Activated naive CD4-positive, alpha-beta T cell treated with anti-CD3 and anti-CD28 coated beads, Interleukin-2, amount 50 U/mL, for 16 hours (primary cell): Measurements from ENCODE around the gene CMIP.

Experiments
- DNase-seq: peaks from one replicate; pipeline ENCODE4 v3.0.0-alpha.2; 2020

The CMIP gene

DNA sequence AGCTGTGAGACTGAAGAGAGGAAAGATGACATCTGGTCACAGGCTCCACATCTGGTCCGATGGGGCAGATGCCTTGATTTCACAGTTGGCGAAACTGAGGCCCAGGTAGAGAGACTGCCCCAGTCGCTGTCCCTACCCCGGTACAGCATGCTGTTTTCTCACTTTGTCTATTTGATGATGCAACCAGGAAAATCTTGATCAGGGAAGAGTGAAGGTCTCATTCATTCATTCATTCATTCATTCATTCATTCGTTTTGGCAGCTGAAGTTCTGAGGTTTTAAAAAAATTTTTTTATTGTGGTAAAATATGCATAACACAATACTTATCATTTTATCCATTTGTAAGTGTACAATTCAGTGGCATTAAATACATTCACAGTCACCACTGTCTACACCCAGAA, 19.7 kb downstream of the CMIP start:
- no peak for DNase-seq

DNA sequence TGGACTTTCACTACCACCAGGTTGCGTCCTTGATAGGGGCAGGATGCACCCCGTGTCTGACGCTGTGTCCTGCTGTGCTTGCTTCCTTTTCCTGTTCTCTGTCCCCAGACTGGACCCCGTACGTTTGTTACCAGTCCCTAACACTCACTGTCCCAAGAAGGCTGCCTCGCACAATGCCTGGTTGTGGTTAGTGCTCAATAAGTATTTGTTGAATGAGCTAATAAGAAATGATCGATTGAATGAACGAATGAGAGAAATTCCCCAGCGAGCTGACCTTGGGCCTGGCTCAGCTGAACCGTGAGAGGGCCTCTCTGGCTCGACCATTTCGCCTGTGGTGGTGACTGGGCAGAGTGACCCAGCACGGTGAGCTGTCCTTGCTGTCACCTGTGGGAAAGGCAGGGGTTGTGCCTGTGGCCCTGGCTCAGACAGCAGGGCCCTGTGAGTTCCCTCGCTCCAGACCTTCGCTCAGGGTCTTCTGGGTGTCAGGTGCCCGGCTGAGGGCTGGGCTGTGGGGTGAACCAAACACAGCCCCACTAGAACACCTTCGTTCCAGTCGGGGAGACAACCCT, 20.9 kb downstream of the CMIP start:
- DNase-seq: no peak

- no peak for DNase-seq
Observed at GRCh38 chr16:81466356-81466980, 21.9 kb downstream of the CMIP start.

- no peak for DNase-seq
Observed at GRCh38 chr16:81467072-81467471, 22.5 kb downstream of the CMIP start.

GRCh38 chr16:81467815-81468214, 23.2 kb downstream of the CMIP start:
- DNase-seq: no peak

DNA sequence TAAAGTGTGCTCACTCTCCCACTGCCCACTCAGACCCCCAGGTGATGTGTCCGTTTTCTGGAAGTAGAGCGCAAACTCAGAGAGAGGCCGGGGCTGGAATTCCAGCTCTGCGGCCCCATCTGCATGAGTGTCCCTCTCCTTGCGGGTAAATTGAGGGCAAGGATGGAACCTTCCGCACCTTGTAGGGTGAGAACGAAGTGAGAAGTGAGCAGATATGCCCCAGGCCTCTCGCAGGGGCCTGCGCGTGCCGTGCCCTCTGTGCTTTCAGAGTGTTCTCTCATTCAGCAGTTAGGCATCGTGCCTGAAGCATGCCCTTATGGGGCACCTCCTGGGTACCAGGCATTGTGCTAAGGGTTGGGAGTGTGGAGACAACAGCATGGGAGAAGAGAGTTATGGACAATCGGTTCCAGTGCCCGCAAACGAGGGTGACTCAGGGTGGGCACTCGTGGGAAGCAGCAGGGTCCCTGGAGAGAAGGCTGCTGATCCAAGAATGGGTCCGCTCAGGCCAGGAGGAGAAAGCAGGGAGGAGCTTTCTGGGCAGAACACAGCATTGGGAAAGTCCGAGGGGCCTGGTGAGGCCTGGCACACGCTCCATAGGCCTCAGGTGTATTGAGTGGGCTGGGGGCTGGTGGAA, 23.8 kb downstream of the CMIP start:
- DNase-seq: no peak

- no peak for DNase-seq
Observed at GRCh38 chr16:81469183-81469677, 24.6 kb downstream of the CMIP start.

- DNase-seq: no peak
Observed at GRCh38 chr16:81469710-81470535, 25.3 kb downstream of the CMIP start.

GRCh38 chr16:81470796-81471636, 26.4 kb downstream of the CMIP start:
- DNase-seq: no peak

- DNase-seq: no peak
Observed at GRCh38 chr16:81471882-81472281, 27.3 kb downstream of the CMIP start.

GRCh38 chr16:81472391-81472790, 27.8 kb downstream of the CMIP start:
- no peak for DNase-seq

DNA sequence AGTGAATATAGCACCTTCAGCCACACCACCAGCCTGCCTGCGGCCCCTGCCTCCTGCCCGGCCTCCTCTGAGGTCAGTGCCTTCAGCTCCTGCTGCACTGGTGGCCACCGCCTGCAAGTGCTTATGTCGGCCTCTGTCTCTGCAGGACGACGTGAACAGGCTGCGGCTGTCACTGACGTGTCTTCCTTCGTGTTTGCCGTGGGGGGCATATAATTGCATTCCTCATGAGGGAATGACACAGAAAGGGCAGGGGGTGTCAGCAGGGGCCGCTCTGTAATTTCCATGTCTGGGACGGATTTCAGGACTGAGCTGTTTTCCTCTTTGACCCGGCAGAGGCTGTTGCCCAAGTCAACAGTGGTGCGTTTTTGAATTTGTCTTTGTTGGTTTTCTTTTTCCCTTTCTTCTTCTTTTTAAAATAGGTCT, 28.5 kb downstream of the CMIP start:
- no peak for DNase-seq

- DNase-seq: no peak
Observed at GRCh38 chr16:81473558-81473957, 28.9 kb downstream of the CMIP start.

- DNase-seq: no peak
Observed at GRCh38 chr16:81473969-81474959, 29.7 kb downstream of the CMIP start.

DNA sequence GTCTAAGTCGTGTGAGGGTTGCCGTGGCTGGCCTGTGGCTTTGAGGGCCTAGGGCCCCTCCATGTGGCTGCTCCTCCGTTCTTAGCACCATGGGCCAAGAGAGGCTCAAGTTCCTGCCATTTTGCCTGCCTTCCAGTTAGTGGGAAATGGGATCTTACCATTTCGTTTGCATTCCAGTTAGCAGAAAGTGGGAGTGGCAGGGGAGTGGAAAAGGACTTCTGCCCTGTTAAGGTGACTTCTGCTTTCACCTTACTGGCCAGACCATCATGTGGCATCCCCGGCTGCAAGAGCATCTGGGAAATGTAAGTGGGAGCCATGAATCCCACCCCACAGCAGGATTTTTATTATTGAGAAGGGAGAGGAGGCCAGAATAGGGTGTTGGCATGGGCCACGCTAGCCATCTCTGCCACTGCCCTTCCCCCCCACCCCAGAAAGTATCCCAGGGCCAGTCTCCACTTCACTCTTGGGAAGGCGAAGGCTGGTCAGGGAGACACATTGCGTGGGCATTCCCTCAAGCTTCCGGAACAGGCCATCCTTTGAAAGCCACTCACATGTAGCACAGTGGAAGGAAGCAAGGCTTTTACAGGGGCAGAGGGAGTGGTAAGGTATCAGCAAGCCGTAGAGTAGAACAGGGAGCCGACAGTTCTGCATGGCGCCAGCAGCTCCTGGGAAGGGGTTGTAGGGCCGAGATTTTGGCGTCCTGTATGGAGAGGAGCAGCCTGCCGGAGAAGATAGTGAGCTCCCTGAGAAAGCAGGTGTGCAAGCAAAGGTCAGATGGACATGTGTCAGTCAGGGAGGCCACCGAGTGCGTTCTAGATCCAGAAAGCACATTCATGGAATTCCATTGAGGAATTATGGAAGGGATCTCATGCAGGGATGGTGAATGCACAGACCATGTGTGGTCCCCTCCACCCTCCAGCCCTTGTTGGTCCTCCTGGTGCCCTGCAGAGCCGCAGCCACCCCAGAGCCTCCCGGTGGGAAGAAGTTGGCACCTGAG, 33.4 kb downstream of the CMIP start:
- no peak for DNase-seq

- DNase-seq: no peak
Observed at GRCh38 chr16:81478876-81479511, 34.4 kb downstream of the CMIP start.

- DNase-seq: no peak
Observed at GRCh38 chr16:81480606-81481206, 36.1 kb downstream of the CMIP start.

- no peak for DNase-seq
Observed at GRCh38 chr16:81481207-81481821, 36.7 kb downstream of the CMIP start.
